IPS-NIHi7 (cell line): Measurements from ENCODE around the gene SOX6.

Experiments
- DNase-seq: peaks from one replicate; pipeline ENCODE4 v3.0.0; 2012; ENCODE audit warnings: mixed read lengths; ENCODE audit errors: extremely low spot score

The SOX6 gene

GRCh38 chr11:16001044-16001568, 355.2 kb downstream of the SOX6 start:
- no peak for DNase-seq

GRCh38 chr11:16000065-16000464, 356.3 kb downstream of the SOX6 start:
- no peak for DNase-seq

GRCh38 chr11:15993345-15993744, 363.0 kb downstream of the SOX6 start:
- DNase-seq: no peak

- DNase-seq: no peak
Measured at GRCh38 chr11:15991215-15991614, 365.1 kb downstream of the SOX6 start.

GRCh38 chr11:15989685-15990084, 366.7 kb downstream of the SOX6 start:
- DNase-seq: no peak

- DNase-seq: peak; percentile 67
Measured at GRCh38 chr11:15988693-15989231, 367.6 kb downstream of the SOX6 start.

GRCh38 chr11:15988016-15988550, 368.3 kb downstream of the SOX6 start:
- DNase-seq: no peak

GRCh38 chr11:15987046-15987445, 369.3 kb downstream of the SOX6 start:
- DNase-seq: no peak

- no peak for DNase-seq
Measured at GRCh38 chr11:15985860-15986139, 370.5 kb downstream of the SOX6 start.

GRCh38 chr11:15985127-15985859, 371.1 kb downstream of the SOX6 start:
- no peak for DNase-seq

- DNase-seq: no peak
Measured at GRCh38 chr11:15981292-15981691, 375.1 kb downstream of the SOX6 start.

GRCh38 chr11:15977116-15977515, 379.2 kb downstream of the SOX6 start:
- DNase-seq: no peak

- DNase-seq: no peak
Measured at GRCh38 chr11:15976433-15977045, 379.8 kb downstream of the SOX6 start.

GRCh38 chr11:15975742-15976141, 380.6 kb downstream of the SOX6 start:
- no peak for DNase-seq

- no peak for DNase-seq
Measured at GRCh38 chr11:15972838-15973237, 383.5 kb downstream of the SOX6 start.

- DNase-seq: no peak
Measured at GRCh38 chr11:15971215-15971546, 385.2 kb downstream of the SOX6 start.

GRCh38 chr11:15970506-15971214, 385.7 kb downstream of the SOX6 start:
- DNase-seq: no peak

- no peak for DNase-seq
Measured at GRCh38 chr11:15969701-15970329, 386.5 kb downstream of the SOX6 start.

- DNase-seq: peak; percentile 26
Measured at GRCh38 chr11:15969281-15969680, 387.1 kb downstream of the SOX6 start.

- no peak for DNase-seq
Measured at GRCh38 chr11:15968461-15969130, 387.8 kb downstream of the SOX6 start.

GRCh38 chr11:15967966-15968365, 388.4 kb downstream of the SOX6 start:
- no peak for DNase-seq
